Liver (tissue), 3 donors: Measurements from ENCODE around the gene DHRSX.
A peak's percentile ranks its signal among the peaks of the same experiment; 100 is the strongest.

ENCODE experiments used
- CTCF ChIP-seq: fragments of 150-350 bp; IDR thresholded peaks from 2 replicates; pipeline ENCODE4 v1.5.1; 2017; ENCODE audit warnings: improper control_type of control experiment, low read depth, low read length; ENCODE audit not compliant: missing input control
- GABPA ChIP-seq, 2 donors: IDR thresholded peaks in 1 of 2; conservative IDR thresholded peaks in 1 of 2; 2 replicates each; pipeline ENCODE4 v1.6.1; 2016; ENCODE audit warnings: antibody characterized with exemption in 2 of 2, mild to moderate bottlenecking in 1 of 2, moderate library complexity in 1 of 2
- RAD21 ChIP-seq, 2 donors: IDR thresholded peaks; 2 replicates each; pipeline ENCODE4 v1.6.1; 2016; ENCODE audit warnings: antibody characterized with exemption in 2 of 2, mild to moderate bottlenecking in 2 of 2
- TAF1 ChIP-seq: conservative IDR thresholded peaks from 2 replicates; pipeline ENCODE4 v1.6.1; 2016; ENCODE audit warnings: antibody characterized with exemption, mild to moderate bottlenecking
- donor health status: healthy.
- donor health status: healthy.

- TF ChIP-seq CTCF (no peak), TAF1 (no peak), GABPA (IDR thresholded peaks at IDR 0.05 in 1 of 2, conservative IDR thresholded peaks at IDR 0.05 in 1 of 2) (no peak), RAD21 (IDR thresholded peaks at IDR 0.05) (peak; percentile 23 to 34)
These were observed 96.0 kb downstream of the DHRSX start for GRCh38 chrX:2404776-2405175.
